GM12801 (cell line): ENCODE data around the gene TULP3.

ENCODE experiments used
- TF ChIP-seq, protein P1 (sequence below): IDR thresholded peaks from one replicate; pipeline ENCODE4 v1.5.1; 2011; ENCODE audit warnings: control low read depth; ENCODE audit not compliant: insufficient read length; ENCODE audit errors: extremely low read depth

TULP3 gene, protein sequence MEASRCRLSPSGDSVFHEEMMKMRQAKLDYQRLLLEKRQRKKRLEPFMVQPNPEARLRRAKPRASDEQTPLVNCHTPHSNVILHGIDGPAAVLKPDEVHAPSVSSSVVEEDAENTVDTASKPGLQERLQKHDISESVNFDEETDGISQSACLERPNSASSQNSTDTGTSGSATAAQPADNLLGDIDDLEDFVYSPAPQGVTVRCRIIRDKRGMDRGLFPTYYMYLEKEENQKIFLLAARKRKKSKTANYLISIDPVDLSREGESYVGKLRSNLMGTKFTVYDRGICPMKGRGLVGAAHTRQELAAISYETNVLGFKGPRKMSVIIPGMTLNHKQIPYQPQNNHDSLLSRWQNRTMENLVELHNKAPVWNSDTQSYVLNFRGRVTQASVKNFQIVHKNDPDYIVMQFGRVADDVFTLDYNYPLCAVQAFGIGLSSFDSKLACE

GRCh38 chr12:2890388-2891239, at the start of gene TULP3:
Gene TULP3 (plus strand): TSS chr12:2890891. CDS start chr12:2890948, 57 bp downstream.
- TF ChIP-seq, protein P1, sequence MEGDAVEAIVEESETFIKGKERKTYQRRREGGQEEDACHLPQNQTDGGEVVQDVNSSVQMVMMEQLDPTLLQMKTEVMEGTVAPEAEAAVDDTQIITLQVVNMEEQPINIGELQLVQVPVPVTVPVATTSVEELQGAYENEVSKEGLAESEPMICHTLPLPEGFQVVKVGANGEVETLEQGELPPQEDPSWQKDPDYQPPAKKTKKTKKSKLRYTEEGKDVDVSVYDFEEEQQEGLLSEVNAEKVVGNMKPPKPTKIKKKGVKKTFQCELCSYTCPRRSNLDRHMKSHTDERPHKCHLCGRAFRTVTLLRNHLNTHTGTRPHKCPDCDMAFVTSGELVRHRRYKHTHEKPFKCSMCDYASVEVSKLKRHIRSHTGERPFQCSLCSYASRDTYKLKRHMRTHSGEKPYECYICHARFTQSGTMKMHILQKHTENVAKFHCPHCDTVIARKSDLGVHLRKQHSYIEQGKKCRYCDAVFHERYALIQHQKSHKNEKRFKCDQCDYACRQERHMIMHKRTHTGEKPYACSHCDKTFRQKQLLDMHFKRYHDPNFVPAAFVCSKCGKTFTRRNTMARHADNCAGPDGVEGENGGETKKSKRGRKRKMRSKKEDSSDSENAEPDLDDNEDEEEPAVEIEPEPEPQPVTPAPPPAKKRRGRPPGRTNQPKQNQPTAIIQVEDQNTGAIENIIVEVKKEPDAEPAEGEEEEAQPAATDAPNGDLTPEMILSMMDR, result no peak

GRCh38 chr12:2841056-2841650, 49.5 kb upstream of the TULP3 start:
- TF ChIP-seq, protein P1, result no peak

GRCh38 chr12:2842948-2843347, 47.7 kb upstream of the TULP3 start:
- TF ChIP-seq, protein P1, result no peak

- TF ChIP-seq, protein P1, result no peak
Observed at GRCh38 chr12:2844786-2845185, 45.9 kb upstream of the TULP3 start.

DNA sequence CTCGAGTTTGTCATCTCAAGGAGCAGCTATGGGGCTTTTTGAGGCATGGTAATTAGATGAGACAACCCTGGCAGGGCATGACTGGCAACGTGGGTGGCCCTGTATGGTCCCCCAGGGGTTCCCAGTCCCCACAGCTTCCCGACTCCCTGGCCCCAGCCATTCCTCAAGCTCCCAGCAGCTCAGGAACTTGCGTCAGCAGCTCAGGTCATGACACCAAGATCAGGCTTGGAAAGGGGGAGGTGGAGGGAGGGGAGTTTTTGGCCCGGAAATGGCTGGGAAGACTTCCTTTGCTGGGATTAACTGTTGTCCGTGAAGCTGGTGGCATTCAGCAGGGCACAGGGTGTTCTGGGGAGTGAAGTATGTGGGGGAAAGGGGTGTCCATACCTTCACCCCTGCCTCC, 45.4 kb upstream of the TULP3 start:
- TF ChIP-seq, protein P1, result no peak

DNA sequence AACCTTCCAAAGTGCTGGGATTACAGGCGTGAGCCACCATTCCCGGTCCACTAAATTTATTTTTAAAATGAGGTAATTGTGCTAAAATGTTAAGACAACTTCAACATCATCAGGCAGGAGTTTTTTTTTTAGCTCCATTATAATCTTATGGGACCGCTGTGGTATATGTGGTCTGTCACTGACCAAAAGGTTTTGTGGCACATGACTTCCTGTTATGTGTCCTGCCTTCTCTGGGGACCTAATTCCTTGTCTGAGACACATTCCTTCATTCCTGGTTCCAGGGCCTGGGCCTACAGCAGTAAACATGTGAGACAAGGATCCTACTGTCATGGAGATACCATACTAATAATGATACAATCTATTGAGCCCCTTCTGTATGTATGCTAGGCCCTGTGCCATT, 38.8 kb upstream of the TULP3 start:
- TF ChIP-seq, protein P1, result no peak

DNA sequence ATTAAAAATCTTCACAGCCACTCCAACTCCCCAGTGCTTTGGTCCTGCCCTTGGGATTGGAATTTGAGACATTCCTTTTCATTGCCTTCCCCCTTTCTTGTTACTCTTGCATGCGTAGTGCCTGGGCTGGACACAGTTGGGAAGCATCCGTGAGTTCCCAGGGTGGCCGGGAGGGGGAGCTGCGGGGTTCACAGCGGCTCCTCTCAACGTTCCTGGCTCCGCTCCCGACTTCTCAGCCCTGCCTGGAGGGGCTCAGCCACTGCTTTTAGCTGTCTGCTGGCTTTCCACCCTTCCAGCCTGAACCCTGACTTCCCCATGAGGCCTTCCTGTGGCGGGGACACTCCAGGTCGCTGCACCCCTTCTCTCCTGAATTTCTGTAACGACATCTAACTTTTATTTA, 37.1 kb upstream of the TULP3 start:
- TF ChIP-seq, protein P1, result no peak
